NCI-H2081 treated with DMSO at 0.1 percent for 48 hours (cell line): ENCODE data around the gene SNRNP35.
"Not testable (repeated sequence)": the region's sequence is repeated elsewhere in the genome, so short reads cannot be mapped to it uniquely, and the experiment has no call there.

Experiments used
- DNase-seq: peaks from one replicate; lab custom pipeline; 2025; lab: John Stamatoyannopoulos, UW

Gene SNRNP35

DNA sequence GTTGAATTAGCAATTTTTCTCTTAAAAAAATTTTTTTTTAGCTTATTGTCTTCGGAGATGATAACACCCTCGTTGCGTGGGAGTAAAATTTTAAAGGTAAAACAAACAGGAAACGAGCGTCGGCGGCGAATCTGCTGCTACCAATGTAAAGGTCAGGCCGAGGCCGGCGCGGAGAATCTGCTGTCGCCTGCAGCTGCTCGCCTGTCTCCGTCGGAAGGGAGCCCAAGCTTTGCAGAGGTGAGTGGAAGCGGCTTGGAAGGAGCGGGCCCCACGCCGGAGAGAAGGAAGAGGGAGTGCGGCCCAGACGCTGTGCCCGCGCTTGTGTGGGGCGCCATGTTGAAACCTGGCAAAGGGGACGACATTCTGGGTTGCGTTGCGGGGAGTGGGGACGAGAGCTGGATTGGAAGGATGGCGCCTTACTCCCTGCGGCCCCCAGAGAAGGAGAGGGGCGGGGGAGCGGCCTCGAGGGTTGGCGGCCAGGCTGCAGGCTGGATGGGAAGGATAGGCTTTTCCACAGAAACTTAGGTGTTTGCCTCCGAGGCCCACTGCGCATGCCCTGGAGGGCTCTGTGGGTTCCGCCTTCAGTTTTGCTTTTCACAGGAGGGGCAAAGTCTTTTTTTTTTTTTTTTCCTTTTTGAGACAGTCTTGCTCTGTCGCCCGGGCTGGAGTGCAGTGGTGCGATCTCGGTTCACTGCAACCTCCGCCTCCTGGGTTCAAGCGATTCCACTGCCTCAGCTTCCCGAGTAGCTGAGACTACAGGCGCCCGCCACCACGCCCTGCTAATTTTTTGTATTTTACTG lies at the start of gene SNRNP35:
Gene SNRNP35 (plus strand): TSS at position 160 of the 800 bp plus-strand sequence. CDS start 7,402 bp downstream, outside the sequence.
- DNase-seq: peak; percentile 32

DNA sequence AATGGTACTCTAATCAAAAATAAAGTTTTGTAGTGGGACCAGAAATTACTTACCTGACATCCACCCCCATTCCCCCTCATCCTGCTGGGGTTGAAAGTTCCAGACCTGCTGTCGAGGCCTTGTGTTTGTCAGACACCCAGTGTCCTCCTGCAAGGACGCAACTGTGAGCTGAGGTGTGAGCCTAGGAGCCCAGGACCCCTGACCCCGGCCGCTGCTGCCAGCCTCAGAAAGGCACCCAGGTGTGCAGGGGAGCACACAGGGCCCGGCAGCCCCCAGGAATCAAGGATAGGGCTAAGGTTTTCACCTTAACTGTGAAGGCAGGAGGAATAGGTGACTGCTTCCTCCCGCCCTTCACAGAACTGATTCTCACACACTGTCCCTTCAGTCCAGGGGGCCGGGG lies 49.3 kb upstream of the SNRNP35 start:
- DNase-seq: not testable (repeated sequence)

DNA sequence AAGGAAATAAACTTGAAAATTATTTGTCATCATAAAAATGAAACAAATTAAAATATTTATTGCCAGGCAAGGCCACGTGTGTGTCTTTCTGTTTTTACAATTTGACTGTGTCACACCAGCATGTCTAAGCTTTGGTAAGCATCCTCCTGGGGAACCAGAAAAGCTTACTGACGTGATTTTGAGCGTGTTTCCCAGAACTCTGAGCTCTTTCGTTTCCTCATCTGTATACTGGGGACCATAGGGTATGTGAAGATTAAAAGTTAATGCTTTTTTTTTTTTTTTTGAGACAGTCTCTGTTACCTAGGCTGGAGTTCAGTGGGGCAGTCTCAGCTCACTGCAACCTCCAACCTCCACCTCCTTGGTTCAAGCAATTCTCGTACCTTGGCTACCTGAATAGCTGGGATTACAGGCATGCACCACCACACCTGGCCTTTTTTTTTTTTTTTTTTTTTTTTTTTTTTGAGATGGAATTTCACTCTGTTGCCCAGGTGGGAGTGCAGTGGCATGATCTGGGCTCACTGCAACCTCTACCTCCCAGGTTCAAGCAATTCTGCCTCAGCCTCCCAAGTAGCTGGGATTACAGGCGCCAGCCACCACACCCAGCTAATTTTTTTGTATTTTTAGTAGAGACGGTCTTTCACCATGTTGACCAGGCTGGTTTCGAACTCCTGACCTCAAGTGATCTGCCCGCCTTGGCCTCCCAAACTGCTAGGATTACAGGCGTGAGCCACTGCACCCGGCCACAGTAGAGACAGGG lies 48.5 kb upstream of the SNRNP35 start:
- DNase-seq: not testable (repeated sequence)

GRCh38 chr12:123410041-123410412 lies 47.9 kb upstream of the SNRNP35 start:
- DNase-seq: no peak

- DNase-seq: no peak
These were observed 36.6 kb upstream of the SNRNP35 start for GRCh38 chr12:123421314-123421713.

DNA sequence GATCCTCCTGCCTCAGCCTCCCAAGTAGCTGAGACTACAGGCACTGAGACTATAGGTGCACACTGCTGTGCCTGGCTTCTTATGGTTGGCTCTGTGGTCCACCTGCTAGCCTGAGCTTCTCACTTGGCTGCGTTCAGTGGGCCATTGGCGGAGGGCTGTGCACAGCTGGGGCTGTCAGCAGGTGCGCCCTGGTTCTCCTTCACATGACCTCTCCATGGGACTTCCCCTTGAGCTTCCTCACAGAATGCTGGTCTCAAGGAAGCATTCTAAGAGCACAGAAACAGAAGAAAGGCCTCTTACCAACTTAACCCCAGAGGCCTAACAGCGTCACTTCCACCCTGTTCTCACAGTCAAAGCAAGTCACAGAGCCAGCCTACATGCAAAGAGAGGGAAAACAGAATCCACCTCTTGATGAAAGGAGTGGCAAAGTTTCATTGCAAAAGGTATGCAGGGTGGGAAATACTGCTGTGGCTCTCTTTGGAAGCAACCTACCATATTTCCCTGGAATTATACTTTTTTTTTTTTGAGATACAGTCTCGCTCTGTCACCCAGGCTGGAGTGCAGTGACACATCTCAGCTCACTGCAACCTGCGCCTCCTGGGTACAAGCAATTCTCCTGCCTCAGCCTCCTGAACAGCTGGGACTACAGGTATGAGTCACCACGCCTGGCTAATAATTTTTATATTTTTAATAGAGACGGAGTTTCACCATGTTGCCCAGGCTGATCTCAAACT lies 30.7 kb upstream of the SNRNP35 start:
- no peak for DNase-seq

GRCh38 chr12:123428591-123428990 lies 29.3 kb upstream of the SNRNP35 start:
- DNase-seq: no peak

- not testable (repeated sequence) for DNase-seq
These were observed 28.8 kb upstream of the SNRNP35 start for GRCh38 chr12:123429101-123429500.

- not testable (repeated sequence) for DNase-seq
These were observed 25.8 kb upstream of the SNRNP35 start for GRCh38 chr12:123431951-123432817.

DNA sequence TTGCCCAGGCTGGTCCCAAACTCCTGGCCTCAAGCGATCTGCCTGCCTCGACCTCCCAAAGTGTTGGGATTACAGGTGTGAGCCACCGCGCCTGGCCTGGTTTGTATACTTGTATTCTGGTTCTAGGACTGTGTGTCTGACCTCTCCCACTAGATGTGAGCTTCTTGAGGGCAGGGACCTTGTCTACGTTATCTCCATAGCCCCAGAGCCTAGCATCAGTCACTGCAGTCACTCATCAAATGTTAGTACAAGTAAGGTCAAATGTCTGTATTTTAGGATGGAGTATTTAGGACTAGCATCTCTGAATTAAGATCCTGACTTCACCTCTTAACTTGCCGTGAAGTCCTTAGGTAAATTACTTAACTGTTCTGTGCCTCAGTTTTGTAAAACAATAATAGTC lies 24.3 kb upstream of the SNRNP35 start:
- DNase-seq: no peak

DNA sequence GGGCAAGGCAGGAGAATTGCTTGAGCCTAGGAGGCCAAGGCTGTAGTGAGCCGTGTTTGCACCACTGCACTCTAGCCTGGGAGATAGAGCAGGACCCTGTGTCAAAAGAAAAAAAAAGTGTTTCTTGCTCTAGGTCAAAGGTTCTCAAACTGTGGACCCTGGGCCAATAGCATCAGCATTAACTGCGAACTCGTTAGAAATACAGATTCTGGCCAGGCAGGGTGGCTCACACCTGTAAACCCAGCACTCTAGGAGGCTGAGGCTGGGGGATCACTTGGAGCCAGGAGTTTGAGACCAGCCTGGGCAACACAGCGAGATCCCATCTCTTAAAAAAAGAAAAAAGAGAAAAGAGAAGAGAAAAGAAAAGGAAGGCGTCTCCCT lies 22.3 kb upstream of the SNRNP35 start:
- no peak for DNase-seq

GRCh38 chr12:123436017-123436964 lies 21.6 kb upstream of the SNRNP35 start, which contains the start of gene RILPL2:
RILPL2 (minus strand) TSS chr12:123436684; CDS start chr12:123436420, 264 bp downstream.
- DNase-seq: no peak

DNA sequence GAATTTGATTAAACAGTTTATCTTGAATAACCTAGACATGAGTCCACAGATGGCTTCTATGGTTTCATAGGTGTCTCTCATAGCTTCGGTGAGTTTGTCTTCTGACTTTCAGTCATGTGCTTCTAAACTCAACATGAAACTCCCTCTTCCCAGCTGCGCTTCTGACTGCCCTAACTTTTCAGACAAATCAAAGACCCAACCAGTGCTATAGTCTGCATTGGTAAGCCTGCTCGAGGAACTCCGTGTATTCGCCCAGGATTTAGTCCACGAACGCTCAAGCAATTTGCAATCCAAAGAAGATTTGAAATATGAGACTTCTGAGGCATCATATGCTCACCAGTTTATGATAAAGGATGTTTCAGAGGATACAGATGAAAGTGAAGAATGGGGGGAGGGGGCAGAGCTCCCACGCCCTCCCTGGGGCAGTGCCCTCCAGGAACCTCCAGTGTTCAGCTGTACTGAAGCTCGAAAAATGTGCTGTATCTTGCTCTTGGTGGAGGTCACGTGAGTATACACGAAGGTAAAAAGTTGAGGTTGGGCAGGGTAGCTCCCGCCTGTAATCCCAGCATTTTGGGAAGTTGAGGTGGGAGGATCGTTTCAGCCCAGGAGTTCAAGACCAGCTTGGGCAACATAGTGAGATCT lies 16.3 kb upstream of the SNRNP35 start:
- DNase-seq: no peak

DNA sequence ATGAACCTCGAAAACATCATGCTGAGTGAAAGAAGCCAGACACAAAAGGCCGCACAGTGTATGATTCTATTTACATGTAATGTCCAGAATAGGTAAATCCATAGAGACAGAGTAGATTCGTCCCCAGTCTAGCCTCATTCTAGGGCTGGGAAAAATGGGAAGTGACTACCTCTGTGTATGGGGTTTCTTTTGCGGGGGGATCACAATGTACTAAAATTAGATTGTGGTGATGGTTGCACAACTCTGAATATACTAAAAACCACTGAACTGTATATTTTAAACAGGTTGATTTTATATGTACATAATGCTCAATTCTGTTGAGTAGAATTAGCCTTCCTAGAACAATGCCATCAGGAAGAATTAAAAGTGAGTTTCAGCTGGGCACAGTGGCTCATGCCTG lies 15.2 kb upstream of the SNRNP35 start:
- no peak for DNase-seq

GRCh38 chr12:123444092-123445026 lies 13.6 kb upstream of the SNRNP35 start:
- no peak for DNase-seq

DNA sequence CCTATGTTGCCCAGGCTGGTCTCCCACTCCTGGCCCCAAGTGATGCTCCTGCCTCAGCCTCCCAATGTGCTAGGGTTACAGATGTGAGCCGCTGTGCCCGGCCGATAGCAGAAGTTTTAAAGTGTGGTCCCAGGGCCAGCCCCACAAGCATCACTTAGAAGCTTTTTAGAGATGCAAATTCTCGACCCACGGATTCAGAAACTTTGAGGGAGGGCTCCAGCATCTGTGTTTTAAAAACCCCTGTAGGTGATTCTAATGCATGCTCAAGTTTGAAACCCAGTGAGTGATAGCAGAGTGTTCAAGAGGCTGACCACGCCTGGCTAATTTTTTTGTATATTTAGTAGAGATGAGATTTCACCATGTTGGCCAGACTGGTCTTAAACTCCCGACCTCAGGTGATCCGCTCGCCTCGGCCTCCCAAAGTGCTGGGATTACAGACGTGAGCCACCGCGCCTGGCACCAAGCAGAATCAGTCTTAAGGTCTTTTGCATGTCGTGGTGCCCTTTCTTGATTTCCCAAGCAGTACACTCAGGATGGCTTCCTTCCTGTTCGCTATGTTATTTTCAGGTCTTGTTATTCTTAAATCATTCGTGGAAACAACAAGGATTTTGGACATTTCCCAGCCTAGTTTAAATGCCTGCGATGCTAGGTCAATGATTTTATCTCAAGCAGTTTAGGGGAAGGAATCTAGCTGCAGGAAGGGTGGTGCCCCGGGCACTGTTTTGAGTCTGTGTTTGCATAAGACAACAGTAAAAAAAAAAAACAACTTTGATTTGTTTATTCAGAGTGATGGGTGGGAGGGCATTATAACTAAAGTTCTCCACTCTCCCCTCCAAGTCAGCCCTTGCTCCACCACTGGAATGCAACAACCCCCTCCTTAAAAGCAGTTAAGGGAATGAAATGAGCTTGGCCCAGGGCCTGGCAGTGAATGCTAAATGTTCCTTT lies 12.3 kb upstream of the SNRNP35 start:
- no peak for DNase-seq

DNA sequence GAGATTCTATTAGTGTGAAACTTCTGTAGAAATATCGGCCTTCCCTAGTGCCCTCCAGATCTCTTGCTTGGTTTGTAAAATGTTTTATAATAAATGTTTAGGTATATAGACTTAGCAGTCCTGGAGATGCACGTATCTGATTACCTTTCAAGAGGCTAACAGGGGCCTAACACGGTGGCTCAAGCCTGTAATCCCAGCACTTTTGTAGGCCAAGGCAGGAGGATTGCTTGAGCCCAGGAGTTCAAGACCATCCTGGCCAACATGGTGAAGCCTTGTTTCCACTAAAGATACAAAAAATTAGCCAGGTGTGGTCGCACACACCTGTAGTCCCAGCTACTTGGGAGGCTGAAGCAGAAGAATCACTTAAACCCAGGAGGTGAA lies 11.6 kb upstream of the SNRNP35 start:
- DNase-seq: no peak
